ENCODE data around the gene GALK2.

GALK2 gene

DNA sequence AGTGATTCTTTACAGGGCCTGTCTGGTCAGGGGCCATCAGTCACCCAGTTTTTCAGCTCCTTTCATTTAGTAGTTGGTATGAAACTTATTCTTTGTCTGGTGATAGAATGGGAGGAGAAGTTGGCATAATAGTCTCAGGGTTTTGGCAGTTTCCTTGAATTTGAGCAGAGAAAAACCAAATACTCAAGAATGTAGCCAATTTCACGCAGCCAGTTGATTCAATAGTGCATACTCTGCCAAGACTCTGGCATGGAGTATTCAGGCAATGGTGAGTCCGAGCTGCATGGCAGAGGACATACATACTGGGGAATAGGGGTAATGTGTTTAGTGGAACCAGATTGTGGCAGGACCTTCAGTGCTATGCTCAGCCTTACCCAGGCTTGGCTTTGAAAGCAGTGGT, 118.3 kb downstream of the GALK2 start:
- no peak for DNase-seq (ENCODE audit: low spot score)
- in situ Hi-C loops (cut with MboI; ENCODE audit: low pct_unique_long_range_greater_than_20kb, low sequenced_read_pairs, unreplicated experiment), result no loop called here
- TF ChIP-seq, protein P1, sequence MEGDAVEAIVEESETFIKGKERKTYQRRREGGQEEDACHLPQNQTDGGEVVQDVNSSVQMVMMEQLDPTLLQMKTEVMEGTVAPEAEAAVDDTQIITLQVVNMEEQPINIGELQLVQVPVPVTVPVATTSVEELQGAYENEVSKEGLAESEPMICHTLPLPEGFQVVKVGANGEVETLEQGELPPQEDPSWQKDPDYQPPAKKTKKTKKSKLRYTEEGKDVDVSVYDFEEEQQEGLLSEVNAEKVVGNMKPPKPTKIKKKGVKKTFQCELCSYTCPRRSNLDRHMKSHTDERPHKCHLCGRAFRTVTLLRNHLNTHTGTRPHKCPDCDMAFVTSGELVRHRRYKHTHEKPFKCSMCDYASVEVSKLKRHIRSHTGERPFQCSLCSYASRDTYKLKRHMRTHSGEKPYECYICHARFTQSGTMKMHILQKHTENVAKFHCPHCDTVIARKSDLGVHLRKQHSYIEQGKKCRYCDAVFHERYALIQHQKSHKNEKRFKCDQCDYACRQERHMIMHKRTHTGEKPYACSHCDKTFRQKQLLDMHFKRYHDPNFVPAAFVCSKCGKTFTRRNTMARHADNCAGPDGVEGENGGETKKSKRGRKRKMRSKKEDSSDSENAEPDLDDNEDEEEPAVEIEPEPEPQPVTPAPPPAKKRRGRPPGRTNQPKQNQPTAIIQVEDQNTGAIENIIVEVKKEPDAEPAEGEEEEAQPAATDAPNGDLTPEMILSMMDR (IDR thresholded peaks at IDR 0.05; ENCODE audit: extremely low read depth, insufficient read depth, missing control alignments), result no peak

DNA sequence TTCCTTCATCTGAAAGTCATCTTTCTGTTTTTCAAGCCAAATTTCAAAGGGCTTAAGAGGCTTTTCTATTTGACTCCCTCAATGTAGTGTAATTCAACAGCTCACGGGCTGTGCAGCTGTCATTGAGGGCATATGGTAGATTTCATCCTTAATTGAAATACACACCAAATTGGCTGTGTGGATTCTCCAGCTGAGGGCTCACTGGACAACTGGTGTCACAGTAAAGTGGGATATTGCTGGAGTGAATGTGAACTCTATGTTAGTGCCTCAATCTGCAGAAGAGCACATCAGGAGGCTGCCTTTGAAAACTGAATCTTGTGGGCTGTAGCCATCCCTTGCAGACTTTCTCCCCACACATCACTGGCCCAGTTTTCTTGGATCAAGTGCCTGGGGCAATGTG, 120.1 kb downstream of the GALK2 start:
- TF ChIP-seq, protein P1 (IDR thresholded peaks at IDR 0.05; ENCODE audit: extremely low read depth, insufficient read depth, missing control alignments), result no peak
- no peak for DNase-seq (ENCODE audit: low spot score)
- in situ Hi-C loops (cut with MboI; ENCODE audit: low pct_unique_long_range_greater_than_20kb, low sequenced_read_pairs, unreplicated experiment), result no loop called here

DNA sequence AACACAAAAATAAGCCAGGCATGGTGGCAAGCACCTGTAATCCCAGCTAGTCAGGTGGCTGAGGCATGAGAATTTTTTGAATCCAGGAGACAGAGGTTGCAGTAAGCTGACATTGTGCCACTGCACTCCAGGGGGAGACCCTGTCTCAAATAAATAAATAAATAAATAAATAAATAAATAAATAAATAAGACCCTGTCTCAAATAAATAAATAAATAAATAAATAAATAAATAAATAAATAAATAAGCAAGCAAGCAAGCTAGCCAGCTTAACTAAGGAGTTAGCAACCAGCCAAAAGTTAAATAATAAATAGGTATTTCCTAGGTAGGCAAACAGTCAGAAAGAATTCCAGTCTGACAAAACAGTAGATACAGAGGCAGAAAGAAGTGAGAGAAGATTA, 123.9 kb downstream of the GALK2 start:
- in situ Hi-C loops (cut with MboI; ENCODE audit: low pct_unique_long_range_greater_than_20kb, low sequenced_read_pairs, unreplicated experiment), result no loop called here
- no peak for DNase-seq (ENCODE audit: low spot score)
- TF ChIP-seq, protein P1 (IDR thresholded peaks at IDR 0.05; ENCODE audit: extremely low read depth, insufficient read depth, missing control alignments), result no peak

DNA sequence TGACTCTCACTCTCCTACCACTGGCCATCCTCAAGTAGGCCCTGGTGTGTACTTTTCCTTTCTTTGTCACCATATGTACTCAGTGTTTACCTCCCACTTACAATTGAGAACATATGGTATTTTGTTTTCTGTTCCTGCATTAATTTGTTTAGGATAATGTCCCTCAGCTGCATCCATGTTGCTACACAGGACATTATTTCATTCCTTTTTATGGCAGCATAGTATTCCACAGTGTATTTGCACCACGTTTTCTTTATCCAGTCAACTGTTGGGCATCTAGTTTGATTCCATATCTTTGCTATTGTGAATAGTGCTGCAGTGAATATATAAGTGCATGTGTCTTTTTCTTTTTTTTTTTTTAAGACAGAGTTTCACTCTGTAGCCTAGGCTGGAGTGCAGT, 126.2 kb downstream of the GALK2 start:
- in situ Hi-C loops (cut with MboI; ENCODE audit: low pct_unique_long_range_greater_than_20kb, low sequenced_read_pairs, unreplicated experiment), result no loop called here
- DNase-seq (ENCODE audit: low spot score), result no peak
- TF ChIP-seq, protein P1 (IDR thresholded peaks at IDR 0.05; ENCODE audit: extremely low read depth, insufficient read depth, missing control alignments), result no peak

DNA sequence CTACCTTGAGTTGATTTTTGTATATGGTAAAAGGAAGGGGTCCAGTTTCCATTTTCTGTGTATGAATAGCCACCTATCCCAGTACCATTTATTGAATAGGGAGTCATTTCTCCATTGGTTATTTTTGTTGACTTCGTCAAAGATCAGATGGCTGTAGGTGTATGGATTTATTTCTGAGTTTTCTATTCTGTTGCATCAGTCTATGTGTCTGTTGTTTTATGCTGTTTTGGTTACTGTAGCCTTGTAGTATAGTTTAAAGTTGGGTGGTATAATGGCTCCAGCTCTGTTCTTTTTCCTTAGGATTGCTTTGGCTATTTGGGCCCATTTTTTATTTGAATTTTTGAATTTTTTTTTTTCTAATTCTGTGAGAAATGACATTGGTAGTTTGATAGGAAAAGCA, 127.5 kb downstream of the GALK2 start:
- TF ChIP-seq, protein P1 (IDR thresholded peaks at IDR 0.05; ENCODE audit: extremely low read depth, insufficient read depth, missing control alignments), result no peak
- in situ Hi-C loops (cut with MboI; ENCODE audit: low pct_unique_long_range_greater_than_20kb, low sequenced_read_pairs, unreplicated experiment), result no loop called here

DNA sequence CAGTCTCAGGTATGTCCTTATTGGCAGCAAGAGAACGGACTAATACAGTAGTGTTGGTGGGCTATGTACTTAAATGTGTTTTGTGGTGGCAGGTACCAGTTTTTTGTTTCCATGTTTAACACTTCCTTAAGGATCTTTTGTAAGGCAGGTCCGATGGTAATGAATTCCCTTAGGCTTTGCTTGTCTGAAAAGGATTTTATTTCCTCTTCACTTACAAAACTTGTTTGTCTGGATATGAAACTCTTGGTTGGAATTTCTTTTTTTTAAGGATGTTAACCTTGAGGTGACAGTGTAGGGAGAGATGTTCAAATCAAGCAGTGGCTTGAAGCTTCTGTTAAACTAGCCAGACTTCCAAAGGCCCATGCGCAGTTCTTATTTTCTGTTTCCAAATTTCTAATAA, 130.8 kb downstream of the GALK2 start:
- no peak for DNase-seq (ENCODE audit: low spot score)
- TF ChIP-seq, protein P1 (IDR thresholded peaks at IDR 0.05; ENCODE audit: extremely low read depth, insufficient read depth, missing control alignments), result no peak
- in situ Hi-C loops (cut with MboI; ENCODE audit: low pct_unique_long_range_greater_than_20kb, low sequenced_read_pairs, unreplicated experiment), result no loop called here

More for the DNA sequence above, 127.5 kb downstream of the GALK2 start:
- DNase-seq (ENCODE audit: low spot score), result no peak

DNA sequence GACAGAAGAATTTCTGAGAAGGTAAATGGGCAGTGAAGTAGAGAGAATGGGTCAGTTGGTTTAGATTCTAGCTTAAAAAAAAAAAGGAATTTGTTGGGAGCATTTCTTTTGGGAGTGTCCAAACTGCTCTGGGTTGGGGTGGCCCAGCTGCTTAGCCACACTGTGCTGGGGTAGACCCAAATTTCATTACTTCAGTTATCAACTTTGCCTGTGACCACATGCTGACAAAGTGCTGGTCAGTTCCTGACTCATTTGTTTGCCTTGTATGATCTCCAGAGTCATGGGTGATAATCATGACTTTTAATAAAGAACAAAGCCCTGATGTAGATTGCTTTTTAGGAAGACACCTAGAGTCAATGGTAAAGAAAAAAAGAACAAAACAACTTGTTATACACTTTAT, 131.5 kb downstream of the GALK2 start:
- TF ChIP-seq, protein P1 (IDR thresholded peaks at IDR 0.05; ENCODE audit: extremely low read depth, insufficient read depth, missing control alignments), result no peak
- in situ Hi-C loops (cut with MboI; ENCODE audit: low pct_unique_long_range_greater_than_20kb, low sequenced_read_pairs, unreplicated experiment), result no loop called here
- no peak for DNase-seq (ENCODE audit: low spot score)
